Liver (tissue), 3 donors: ENCODE data around the gene VSIR.

Experiments used
- FOXA2 ChIP-seq: IDR thresholded peaks from 2 replicates; pipeline ENCODE4 v1.6.1; 2016; ENCODE audit warnings: antibody characterized with exemption
- GABPA ChIP-seq, 2 donors: IDR thresholded peaks in 1 of 2; conservative IDR thresholded peaks in 1 of 2; 2 replicates each; pipeline ENCODE4 v1.6.1; 2016; ENCODE audit warnings: antibody characterized with exemption in 2 of 2, mild to moderate bottlenecking in 1 of 2, moderate library complexity in 1 of 2
- JUND ChIP-seq, 2 donors: IDR thresholded peaks; 2 replicates each; pipeline ENCODE4 v1.6.1; 2016; ENCODE audit warnings: antibody characterized with exemption in 2 of 2
- RAD21 ChIP-seq, 2 donors: IDR thresholded peaks; 2 replicates each; pipeline ENCODE4 v1.6.1; 2016; ENCODE audit warnings: antibody characterized with exemption in 2 of 2, mild to moderate bottlenecking in 2 of 2
- RXRA ChIP-seq, 2 donors: IDR thresholded peaks; 2 replicates each; pipeline ENCODE4 v1.6.1; 2017 to 2018; ENCODE audit warnings: antibody characterized with exemption in 2 of 2, mild to moderate bottlenecking in 1 of 2
- SP1 ChIP-seq: IDR thresholded peaks from 2 replicates; pipeline ENCODE4 v1.6.1; 2018; ENCODE audit warnings: antibody characterized with exemption, mild to moderate bottlenecking
- TAF1 ChIP-seq: conservative IDR thresholded peaks from 2 replicates; pipeline ENCODE4 v1.6.1; 2016; ENCODE audit warnings: antibody characterized with exemption, mild to moderate bottlenecking
- YY1 ChIP-seq: IDR thresholded peaks from 2 replicates; pipeline ENCODE4 v1.6.1; 2016; ENCODE audit warnings: antibody characterized with exemption, mild to moderate bottlenecking
- TF ChIP-seq, protein P1 (sequence below): fragments of 150-350 bp; IDR thresholded peaks from 2 replicates; pipeline ENCODE4 v1.5.1; 2017; ENCODE audit warnings: improper control_type of control experiment, low read depth, low read length; ENCODE audit not compliant: missing input control
- TF ChIP-seq, protein P2 (sequence below): IDR thresholded peaks from 2 replicates; pipeline ENCODE4 v1.6.1; 2016; ENCODE audit warnings: antibody characterized with exemption
- TF ChIP-seq, protein P3 (sequence below): IDR thresholded peaks from 2 replicates; pipeline ENCODE4 v1.6.1; 2016; ENCODE audit warnings: antibody characterized with exemption, mild to moderate bottlenecking
- TF ChIP-seq, protein P4 (sequence below): IDR thresholded peaks from 2 replicates; pipeline ENCODE4 v1.6.1; 2016; ENCODE audit warnings: antibody characterized with exemption
- TF ChIP-seq, protein P5 (sequence below): IDR thresholded peaks from 2 replicates; pipeline ENCODE4 v1.6.1; 2016; ENCODE audit warnings: antibody characterized with exemption
- donor health status: healthy.
- donor health status: healthy.

DNA sequence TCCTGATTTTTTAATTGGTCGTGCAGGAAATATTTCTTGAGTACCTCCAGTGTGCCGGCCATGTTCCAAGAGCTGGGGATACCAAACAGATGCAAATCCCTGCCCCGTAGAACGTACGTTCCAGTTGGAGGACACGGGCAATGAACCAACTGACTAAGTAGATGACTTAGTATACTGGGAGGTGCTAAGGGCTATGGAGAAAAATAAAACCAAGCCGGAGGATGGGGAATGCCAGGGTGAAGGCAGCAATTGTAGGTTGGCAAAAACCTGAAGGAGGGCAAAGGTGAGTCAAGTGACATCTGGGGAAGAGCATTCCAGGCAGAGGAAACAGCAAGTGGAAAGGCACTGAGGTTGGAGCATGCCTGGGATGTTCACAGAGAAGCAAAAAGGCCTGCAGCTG lies 6.8 kb upstream of the VSIR start:
- TF ChIP-seq, protein P1, sequence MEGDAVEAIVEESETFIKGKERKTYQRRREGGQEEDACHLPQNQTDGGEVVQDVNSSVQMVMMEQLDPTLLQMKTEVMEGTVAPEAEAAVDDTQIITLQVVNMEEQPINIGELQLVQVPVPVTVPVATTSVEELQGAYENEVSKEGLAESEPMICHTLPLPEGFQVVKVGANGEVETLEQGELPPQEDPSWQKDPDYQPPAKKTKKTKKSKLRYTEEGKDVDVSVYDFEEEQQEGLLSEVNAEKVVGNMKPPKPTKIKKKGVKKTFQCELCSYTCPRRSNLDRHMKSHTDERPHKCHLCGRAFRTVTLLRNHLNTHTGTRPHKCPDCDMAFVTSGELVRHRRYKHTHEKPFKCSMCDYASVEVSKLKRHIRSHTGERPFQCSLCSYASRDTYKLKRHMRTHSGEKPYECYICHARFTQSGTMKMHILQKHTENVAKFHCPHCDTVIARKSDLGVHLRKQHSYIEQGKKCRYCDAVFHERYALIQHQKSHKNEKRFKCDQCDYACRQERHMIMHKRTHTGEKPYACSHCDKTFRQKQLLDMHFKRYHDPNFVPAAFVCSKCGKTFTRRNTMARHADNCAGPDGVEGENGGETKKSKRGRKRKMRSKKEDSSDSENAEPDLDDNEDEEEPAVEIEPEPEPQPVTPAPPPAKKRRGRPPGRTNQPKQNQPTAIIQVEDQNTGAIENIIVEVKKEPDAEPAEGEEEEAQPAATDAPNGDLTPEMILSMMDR: no peak
- TF ChIP-seq, protein P2, sequence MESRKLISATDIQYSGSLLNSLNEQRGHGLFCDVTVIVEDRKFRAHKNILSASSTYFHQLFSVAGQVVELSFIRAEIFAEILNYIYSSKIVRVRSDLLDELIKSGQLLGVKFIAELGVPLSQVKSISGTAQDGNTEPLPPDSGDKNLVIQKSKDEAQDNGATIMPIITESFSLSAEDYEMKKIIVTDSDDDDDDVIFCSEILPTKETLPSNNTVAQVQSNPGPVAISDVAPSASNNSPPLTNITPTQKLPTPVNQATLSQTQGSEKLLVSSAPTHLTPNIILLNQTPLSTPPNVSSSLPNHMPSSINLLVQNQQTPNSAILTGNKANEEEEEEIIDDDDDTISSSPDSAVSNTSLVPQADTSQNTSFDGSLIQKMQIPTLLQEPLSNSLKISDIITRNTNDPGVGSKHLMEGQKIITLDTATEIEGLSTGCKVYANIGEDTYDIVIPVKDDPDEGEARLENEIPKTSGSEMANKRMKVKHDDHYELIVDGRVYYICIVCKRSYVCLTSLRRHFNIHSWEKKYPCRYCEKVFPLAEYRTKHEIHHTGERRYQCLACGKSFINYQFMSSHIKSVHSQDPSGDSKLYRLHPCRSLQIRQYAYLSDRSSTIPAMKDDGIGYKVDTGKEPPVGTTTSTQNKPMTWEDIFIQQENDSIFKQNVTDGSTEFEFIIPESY: no peak
- TF ChIP-seq, protein P3, sequence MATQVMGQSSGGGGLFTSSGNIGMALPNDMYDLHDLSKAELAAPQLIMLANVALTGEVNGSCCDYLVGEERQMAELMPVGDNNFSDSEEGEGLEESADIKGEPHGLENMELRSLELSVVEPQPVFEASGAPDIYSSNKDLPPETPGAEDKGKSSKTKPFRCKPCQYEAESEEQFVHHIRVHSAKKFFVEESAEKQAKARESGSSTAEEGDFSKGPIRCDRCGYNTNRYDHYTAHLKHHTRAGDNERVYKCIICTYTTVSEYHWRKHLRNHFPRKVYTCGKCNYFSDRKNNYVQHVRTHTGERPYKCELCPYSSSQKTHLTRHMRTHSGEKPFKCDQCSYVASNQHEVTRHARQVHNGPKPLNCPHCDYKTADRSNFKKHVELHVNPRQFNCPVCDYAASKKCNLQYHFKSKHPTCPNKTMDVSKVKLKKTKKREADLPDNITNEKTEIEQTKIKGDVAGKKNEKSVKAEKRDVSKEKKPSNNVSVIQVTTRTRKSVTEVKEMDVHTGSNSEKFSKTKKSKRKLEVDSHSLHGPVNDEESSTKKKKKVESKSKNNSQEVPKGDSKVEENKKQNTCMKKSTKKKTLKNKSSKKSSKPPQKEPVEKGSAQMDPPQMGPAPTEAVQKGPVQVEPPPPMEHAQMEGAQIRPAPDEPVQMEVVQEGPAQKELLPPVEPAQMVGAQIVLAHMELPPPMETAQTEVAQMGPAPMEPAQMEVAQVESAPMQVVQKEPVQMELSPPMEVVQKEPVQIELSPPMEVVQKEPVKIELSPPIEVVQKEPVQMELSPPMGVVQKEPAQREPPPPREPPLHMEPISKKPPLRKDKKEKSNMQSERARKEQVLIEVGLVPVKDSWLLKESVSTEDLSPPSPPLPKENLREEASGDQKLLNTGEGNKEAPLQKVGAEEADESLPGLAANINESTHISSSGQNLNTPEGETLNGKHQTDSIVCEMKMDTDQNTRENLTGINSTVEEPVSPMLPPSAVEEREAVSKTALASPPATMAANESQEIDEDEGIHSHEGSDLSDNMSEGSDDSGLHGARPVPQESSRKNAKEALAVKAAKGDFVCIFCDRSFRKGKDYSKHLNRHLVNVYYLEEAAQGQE: no peak
- TF ChIP-seq, protein P4, sequence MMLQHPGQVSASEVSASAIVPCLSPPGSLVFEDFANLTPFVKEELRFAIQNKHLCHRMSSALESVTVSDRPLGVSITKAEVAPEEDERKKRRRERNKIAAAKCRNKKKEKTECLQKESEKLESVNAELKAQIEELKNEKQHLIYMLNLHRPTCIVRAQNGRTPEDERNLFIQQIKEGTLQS: no peak
- no peak for TF ChIP-seq RAD21 (IDR thresholded peaks at IDR 0.05)
- no peak for TF ChIP-seq YY1
- no peak for TF ChIP-seq JUND (IDR thresholded peaks at IDR 0.05)
- TF ChIP-seq RXRA (IDR thresholded peaks at IDR 0.05): no peak
- TF ChIP-seq SP1: no peak
- TF ChIP-seq, protein P5, sequence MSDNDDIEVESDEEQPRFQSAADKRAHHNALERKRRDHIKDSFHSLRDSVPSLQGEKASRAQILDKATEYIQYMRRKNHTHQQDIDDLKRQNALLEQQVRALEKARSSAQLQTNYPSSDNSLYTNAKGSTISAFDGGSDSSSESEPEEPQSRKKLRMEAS: no peak
- no peak for TF ChIP-seq TAF1
- TF ChIP-seq FOXA2: no peak
- TF ChIP-seq GABPA (IDR thresholded peaks at IDR 0.05 in 1 of 2, conservative IDR thresholded peaks at IDR 0.05 in 1 of 2): no peak
